HK-2 (cell line): ENCODE results near the gene PTPRJ.
"Not testable (repeated sequence)": the region's sequence is repeated elsewhere in the genome, so short reads cannot be mapped to it uniquely, and the experiment has no call there.

ENCODE experiments used
- DNase-seq: peaks from one replicate; pipeline ENCODE4 v3.0.0-alpha.2; 2018; ENCODE audit not compliant: unreplicated experiment

The PTPRJ gene

GRCh38 chr11:48111891-48112290 is 131.5 kb downstream of the PTPRJ start:
- no peak for DNase-seq

- DNase-seq = no peak
Measured at GRCh38 chr11:48114740-48115139, 134.4 kb downstream of the PTPRJ start.

- DNase-seq = no peak
Measured at GRCh38 chr11:48116437-48117228, 136.3 kb downstream of the PTPRJ start.

GRCh38 chr11:48122246-48122645 is 141.9 kb downstream of the PTPRJ start:
- DNase-seq = no peak

- no peak for DNase-seq
Measured at GRCh38 chr11:48122656-48123055, 142.3 kb downstream of the PTPRJ start.

- DNase-seq = no peak
Measured at GRCh38 chr11:48123254-48123875, 143.0 kb downstream of the PTPRJ start.

GRCh38 chr11:48123934-48124755 is 143.8 kb downstream of the PTPRJ start:
- no peak for DNase-seq

GRCh38 chr11:48124880-48125279 is 144.5 kb downstream of the PTPRJ start:
- no peak for DNase-seq

- no peak for DNase-seq
Measured at GRCh38 chr11:48125866-48126265, 145.5 kb downstream of the PTPRJ start.

- no peak for DNase-seq
Measured at GRCh38 chr11:48127521-48128183, 147.3 kb downstream of the PTPRJ start.

- no peak for DNase-seq
Measured at GRCh38 chr11:48129697-48130395, 149.5 kb downstream of the PTPRJ start.

- no peak for DNase-seq
Measured at GRCh38 chr11:48134221-48134922, 154.0 kb downstream of the PTPRJ start.

GRCh38 chr11:48138222-48138621 is 157.9 kb downstream of the PTPRJ start:
- DNase-seq = no peak

GRCh38 chr11:48139896-48140295 is 159.5 kb downstream of the PTPRJ start:
- DNase-seq = not testable (repeated sequence)

- no peak for DNase-seq
Measured at GRCh38 chr11:48141475-48142122, 161.2 kb downstream of the PTPRJ start.

GRCh38 chr11:48142889-48143288 is 162.5 kb downstream of the PTPRJ start:
- DNase-seq = no peak

GRCh38 chr11:48148749-48149148 is 168.4 kb downstream of the PTPRJ start:
- no peak for DNase-seq

- no peak for DNase-seq
Measured at GRCh38 chr11:48150213-48150612, 169.9 kb downstream of the PTPRJ start.

GRCh38 chr11:48154151-48154550 is 173.8 kb downstream of the PTPRJ start:
- no peak for DNase-seq
